DND-41 (cell line): Measurements from ENCODE around the gene DYRK2.

Source experiments
- ATAC-seq: fragments of 200-7000 bp; cut with Tn5 transposase; 3 replicates; pipeline ENCODE4 v1.9.1; 2021; ENCODE audit warnings: low read depth; ENCODE audit not compliant: insufficient read depth
- DNase-seq: peaks from one replicate; pipeline ENCODE4 v3.0.0-alpha.2; 2020
- H2AFZ ChIP-seq: 2 replicates; pipeline ENCODE4 v1.6.0; 2012; ENCODE audit warnings: low read depth, low read length
- H3K27ac ChIP-seq: 2 replicates; pipeline ENCODE4 v1.5.1; 2012; ENCODE audit warnings: low read length, inconsistent platforms
- H3K27me3 ChIP-seq: fragments of 200-600 bp; sonication (generic); 2 replicates; pipeline ENCODE4 v1.6.0; 2012; ENCODE audit warnings: low read length, mild to moderate bottlenecking, inconsistent platforms; ENCODE audit not compliant: insufficient read depth, poor library complexity
- H3K36me3 ChIP-seq: 2 replicates; pipeline ENCODE4 v1.5.1; 2012; ENCODE audit warnings: low read length, inconsistent platforms; ENCODE audit not compliant: insufficient read depth
- H3K4me1 ChIP-seq: 2 replicates; pipeline ENCODE4 v1.5.1; 2012; ENCODE audit warnings: mild to moderate bottlenecking, low read length; ENCODE audit not compliant: insufficient read depth
- H3K4me2 ChIP-seq: 2 replicates; pipeline ENCODE4 v1.6.0; 2012; ENCODE audit warnings: mild to moderate bottlenecking, moderate library complexity, low read length, inconsistent platforms; ENCODE audit not compliant: insufficient read depth
- H3K4me3 ChIP-seq, 2 experiments: fragments of 200-600 bp in 1 of 2; shearing (Covaris generic) in 1 of 2; 2 replicates each; pipeline ENCODE4 v1.5.1; 2012 to 2016; ENCODE audit warnings: inconsistent platforms in 2 of 2, low read length in 2 of 2, mild to moderate bottlenecking in 2 of 2, low read depth in 1 of 2, moderate library complexity in 1 of 2
- H3K79me2 ChIP-seq: 2 replicates; pipeline ENCODE4 v1.6.0; 2012; ENCODE audit warnings: low read length, inconsistent platforms; ENCODE audit not compliant: insufficient read depth
- H3K9ac ChIP-seq: 2 replicates; pipeline ENCODE4 v1.6.0; 2012; ENCODE audit warnings: low read depth, mild to moderate bottlenecking, inconsistent platforms, low read length, moderate library complexity
- H3K9me3 ChIP-seq: 2 replicates; pipeline ENCODE4 v1.5.1; 2012; ENCODE audit warnings: low read length, moderate library complexity, mild to moderate bottlenecking, inconsistent platforms; ENCODE audit not compliant: insufficient read depth, severe bottlenecking
- H4K20me1 ChIP-seq: 2 replicates; pipeline ENCODE4 v1.6.0; 2012; ENCODE audit warnings: low read length; ENCODE audit not compliant: insufficient read depth
- CTCF ChIP-seq: IDR thresholded peaks from 2 replicates; pipeline ENCODE4 v1.5.1; 2012; ENCODE audit warnings: borderline replicate concordance, low read length, moderate library complexity, mild to moderate bottlenecking; ENCODE audit not compliant: poor library complexity, severe bottlenecking; ENCODE audit errors: extremely low read depth
- EZH2 ChIP-seq: IDR thresholded peaks from 3 replicates; pipeline ENCODE4 v1.6.1; 2012; ENCODE audit warnings: borderline replicate concordance, low read depth, mild to moderate bottlenecking, moderate library complexity, low read length, inconsistent platforms; ENCODE audit not compliant: severe bottlenecking

The DYRK2 gene

DNA sequence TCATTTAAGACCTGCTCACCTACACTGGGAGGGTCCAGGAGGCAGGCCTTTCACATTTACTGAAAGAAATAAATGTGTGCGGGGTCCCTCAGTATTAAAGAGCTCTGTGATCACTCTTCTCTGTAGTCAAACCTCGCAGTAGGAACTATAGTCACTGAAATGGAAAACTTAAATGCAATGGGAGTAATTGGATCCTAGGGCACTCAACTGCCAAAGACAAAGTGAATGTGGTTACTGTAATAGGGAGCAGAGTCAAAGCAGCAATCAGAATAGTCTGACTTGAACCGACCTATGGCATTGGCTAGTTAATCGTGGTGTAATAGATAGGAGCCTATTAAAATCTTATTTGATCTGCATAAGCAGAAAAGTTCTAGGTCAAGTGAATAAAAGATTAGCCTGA is 26.6 kb upstream of the DYRK2 start:
- no peak overlapping the region for H3K4me2 ChIP-seq
- DNase-seq (no peak), ATAC-seq (no peak)
- H3K27ac ChIP-seq = no peak overlapping the region
- no peaks in the 10 kb centered on the region for H3K36me3 ChIP-seq
- H2AFZ ChIP-seq = no peak overlapping the region
- H3K9me3 ChIP-seq = no peaks in the 10 kb centered on the region
- no peak overlapping the region for H3K4me3 ChIP-seq
- H3K9ac ChIP-seq = no peak overlapping the region
- no peak for TF ChIP-seq EZH2
- TF ChIP-seq CTCF = no peak
- H3K27me3 ChIP-seq = no peaks in the 10 kb centered on the region
- H3K79me2 ChIP-seq = no peaks in the 10 kb centered on the region
- no peaks in the 10 kb centered on the region for H3K4me1 ChIP-seq
- no peaks in the 10 kb centered on the region for H4K20me1 ChIP-seq

DNA sequence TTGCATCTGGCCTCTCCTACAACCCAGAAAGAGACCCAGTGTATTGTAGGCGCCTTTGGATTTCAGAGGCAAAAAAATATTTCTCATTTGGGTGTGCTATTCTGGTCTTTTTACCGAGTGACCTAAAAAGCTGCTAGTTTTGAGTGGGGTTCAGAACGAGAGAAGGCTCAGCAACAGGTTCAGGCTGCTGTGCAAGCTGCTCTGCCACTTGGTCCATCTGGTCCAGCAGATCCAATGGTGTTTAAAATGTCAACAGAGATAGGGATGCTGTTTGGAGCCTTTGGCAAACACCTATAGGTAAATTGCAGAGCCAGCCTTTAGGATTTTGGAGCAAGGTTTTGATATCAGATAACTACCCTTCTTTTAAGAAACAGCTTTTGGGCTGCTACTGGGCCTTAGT is 25.3 kb upstream of the DYRK2 start:
- H3K4me2 ChIP-seq = no peak overlapping the region
- H2AFZ ChIP-seq = no peak overlapping the region

DNA sequence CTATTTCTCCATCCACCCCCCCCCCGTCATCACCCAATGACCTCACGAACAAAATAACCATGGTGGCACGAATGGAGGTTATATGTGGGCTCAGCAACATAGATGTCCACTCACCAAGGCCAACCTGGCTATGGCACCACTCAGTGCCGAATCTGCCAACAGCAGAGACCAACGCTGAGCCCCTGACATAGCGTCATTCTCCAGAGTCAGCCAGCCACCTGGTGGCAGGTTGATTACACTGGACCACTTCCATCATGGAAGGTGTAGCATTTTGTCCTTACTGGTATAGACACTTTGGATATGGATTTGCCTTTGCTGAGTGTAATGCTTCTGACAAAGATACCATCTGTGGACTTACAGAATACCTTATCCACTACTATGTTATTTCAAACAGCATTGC is 24.2 kb upstream of the DYRK2 start:
- H3K4me1 ChIP-seq = peaks cover 14% of the 10 kb centered on the region
- ATAC-seq = no peak
- no peak for DNase-seq
- TF ChIP-seq EZH2 (no peak), CTCF (no peak)
- no peaks in the 10 kb centered on the region for H3K79me2 ChIP-seq
- H2AFZ ChIP-seq = no peak overlapping the region
- no peak overlapping the region for H3K9ac ChIP-seq
- H3K4me3 ChIP-seq = no peak overlapping the region
- H3K9me3 ChIP-seq = no peaks in the 10 kb centered on the region
- H3K27me3 ChIP-seq = no peaks in the 10 kb centered on the region
- H4K20me1 ChIP-seq = no peaks in the 10 kb centered on the region
- H3K27ac ChIP-seq = no peak overlapping the region
- H3K4me2 ChIP-seq = no peak overlapping the region
- no peaks in the 10 kb centered on the region for H3K36me3 ChIP-seq

More for the DNA sequence above, 25.3 kb upstream of the DYRK2 start:
- ATAC-seq = no peak
- no peaks in the 10 kb centered on the region for H3K36me3 ChIP-seq
- DNase-seq = no peak
- H3K27me3 ChIP-seq = no peaks in the 10 kb centered on the region
- no peak overlapping the region for H3K4me3 ChIP-seq
- TF ChIP-seq CTCF = no peak
- no peak for TF ChIP-seq EZH2
- H3K27ac ChIP-seq = no peak overlapping the region
- no peak overlapping the region for H3K9ac ChIP-seq
- H4K20me1 ChIP-seq = no peaks in the 10 kb centered on the region
- no peaks in the 10 kb centered on the region for H3K79me2 ChIP-seq
- peaks cover 3% of the 10 kb centered on the region; the same call in 1 of the 2 replicates for H3K4me1 ChIP-seq
- H3K9me3 ChIP-seq = no peaks in the 10 kb centered on the region

GRCh38 chr12:67625004-67625403 is 23.5 kb upstream of the DYRK2 start:
- no peaks in the 10 kb centered on the region for H3K36me3 ChIP-seq
- no peak for DNase-seq
- no peaks in the 10 kb centered on the region for H4K20me1 ChIP-seq
- H3K9ac ChIP-seq = no peak overlapping the region
- TF ChIP-seq CTCF (no peak), EZH2 (no peak)
- ATAC-seq = no peak
- no peaks in the 10 kb centered on the region for H3K27me3 ChIP-seq
- no peak overlapping the region for H2AFZ ChIP-seq
- no peaks in the 10 kb centered on the region for H3K9me3 ChIP-seq
- H3K4me3 ChIP-seq = no peak overlapping the region
- no peak overlapping the region for H3K4me2 ChIP-seq
- H3K27ac ChIP-seq = no peak overlapping the region
- H3K79me2 ChIP-seq = no peaks in the 10 kb centered on the region
- peaks cover 20% of the 10 kb centered on the region for H3K4me1 ChIP-seq
